Bone marrow (tissue), 2 donors: ENCODE measurements around the gene CD81.

ENCODE experiments used
- DNase-seq, 2 donors: peaks; one replicate each; lab custom pipeline; 2025; lab: John Stamatoyannopoulos, UW

CD81 gene

DNA sequence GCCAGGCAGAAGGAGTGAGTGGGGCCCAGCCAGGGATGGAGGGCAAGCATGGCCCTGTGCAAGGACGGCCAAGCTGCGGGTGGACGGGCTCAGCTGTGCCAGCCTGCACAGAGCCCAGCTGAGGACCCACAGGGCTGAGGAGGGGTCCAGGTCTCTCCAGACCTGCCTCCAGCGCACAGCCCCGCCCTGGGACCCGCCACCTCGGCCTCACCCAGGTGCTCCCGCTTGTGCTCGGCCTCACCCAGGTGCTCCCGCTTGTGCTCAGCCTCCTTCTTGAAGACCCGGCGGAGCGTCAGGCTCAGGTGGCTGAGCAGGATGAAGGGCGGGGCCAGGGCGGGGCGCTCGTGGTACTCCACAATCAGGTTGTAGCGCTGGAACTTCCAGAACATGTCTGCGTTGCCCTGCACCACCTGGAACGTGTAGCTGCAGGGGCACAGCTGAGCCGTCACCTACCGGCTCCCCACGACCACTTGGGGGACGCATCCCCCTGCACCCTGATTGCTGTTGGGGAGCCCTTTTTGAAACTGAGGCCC, 29.8 kb downstream of the CD81 start:
- DNase-seq: no peak

GRCh38 chr11:2408671-2409070, 31.6 kb downstream of the CD81 start:
- no peak for DNase-seq

GRCh38 chr11:2409126-2409525, 32.0 kb downstream of the CD81 start:
- no peak for DNase-seq

- DNase-seq: no peak
Measured at GRCh38 chr11:2409611-2410468, 32.7 kb downstream of the CD81 start.

DNA sequence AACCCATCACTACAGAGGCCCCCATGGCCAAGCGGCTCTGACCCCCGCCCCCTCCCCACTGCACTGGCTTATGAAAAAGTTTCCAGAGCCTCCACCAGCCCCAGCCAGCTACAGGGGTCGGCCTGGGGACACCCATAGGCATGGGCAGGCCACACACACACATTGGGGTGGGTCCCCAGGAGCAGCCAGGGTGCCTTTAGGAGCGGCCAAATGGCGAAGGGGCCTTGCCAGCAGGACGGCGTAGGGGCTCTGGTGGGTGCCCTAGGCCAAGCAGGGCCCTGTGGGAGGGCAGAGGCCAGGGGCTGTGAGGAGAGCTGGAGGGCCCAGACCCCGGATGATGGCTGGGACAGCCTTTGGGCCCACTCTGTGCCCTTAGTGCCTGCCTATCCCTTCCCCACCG, 33.5 kb downstream of the CD81 start:
- DNase-seq: no peak

GRCh38 chr11:2411446-2412305, 34.6 kb downstream of the CD81 start:
- no peak for DNase-seq

- DNase-seq: no peak
Measured at GRCh38 chr11:2412323-2412722, 35.2 kb downstream of the CD81 start.

GRCh38 chr11:2413742-2414579, 36.9 kb downstream of the CD81 start:
- DNase-seq: no peak

DNA sequence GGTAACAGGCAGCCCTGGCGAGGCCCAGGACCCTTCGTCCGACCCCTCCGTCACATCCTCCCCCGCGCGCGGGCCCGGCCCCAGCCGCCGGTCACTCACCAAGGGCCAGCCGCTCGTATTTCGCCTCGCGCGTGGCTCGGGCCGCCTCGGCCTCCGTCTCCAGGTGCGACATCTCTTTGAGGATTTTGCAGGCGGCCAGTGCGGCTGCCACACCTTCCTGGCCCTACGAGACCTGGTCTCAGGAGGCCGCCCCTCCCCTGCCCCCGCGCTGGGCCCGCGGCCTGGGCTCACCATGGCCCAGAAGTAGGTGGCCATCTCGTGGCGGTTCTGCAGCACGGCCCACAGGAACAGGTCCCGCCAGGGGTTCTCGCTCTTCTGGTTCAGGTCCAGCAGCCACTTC, 37.5 kb downstream of the CD81 start:
- no peak for DNase-seq

DNA sequence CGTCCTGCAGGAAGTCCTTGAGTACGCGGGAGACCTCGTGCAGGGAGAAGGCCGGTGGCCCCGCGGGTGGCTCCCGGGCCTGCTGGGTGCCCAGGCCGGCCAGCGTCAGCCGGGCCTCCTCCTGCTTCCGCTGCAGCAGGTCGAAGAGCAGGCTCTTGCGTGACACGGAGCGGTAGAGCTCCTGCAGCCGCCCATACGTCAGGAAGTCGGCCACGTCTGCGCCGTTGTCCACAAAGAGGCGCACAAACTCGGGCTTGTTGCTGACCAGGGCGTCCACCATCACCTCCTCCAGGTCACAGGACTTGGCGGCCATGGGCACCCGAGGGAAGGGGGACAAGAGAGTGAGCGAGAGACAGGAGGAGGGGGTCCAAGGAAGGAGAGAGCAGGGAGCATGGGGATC, 38.1 kb downstream of the CD81 start:
- no peak for DNase-seq

GRCh38 chr11:2415601-2416380, 38.7 kb downstream of the CD81 start:
- DNase-seq: no peak

DNA sequence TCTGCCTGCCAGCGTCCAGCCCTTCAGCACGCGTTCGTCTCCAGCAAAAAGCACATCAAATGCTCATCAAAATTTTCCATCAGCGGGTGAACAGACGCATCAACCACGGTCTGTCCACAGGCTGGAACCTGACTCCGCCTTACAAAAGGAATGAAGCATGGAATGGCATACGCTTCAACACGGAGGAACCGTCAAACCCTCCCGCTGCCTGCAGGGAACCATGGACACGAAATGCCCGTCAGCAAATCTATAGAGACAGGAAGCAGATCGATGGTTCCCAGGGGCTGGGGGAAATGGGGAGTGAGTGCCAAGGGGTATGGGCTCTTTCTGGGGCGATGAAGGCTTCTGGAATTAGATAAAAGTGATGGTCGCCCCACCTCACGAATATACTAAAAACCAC, 39.7 kb downstream of the CD81 start:
- DNase-seq: no peak

DNA sequence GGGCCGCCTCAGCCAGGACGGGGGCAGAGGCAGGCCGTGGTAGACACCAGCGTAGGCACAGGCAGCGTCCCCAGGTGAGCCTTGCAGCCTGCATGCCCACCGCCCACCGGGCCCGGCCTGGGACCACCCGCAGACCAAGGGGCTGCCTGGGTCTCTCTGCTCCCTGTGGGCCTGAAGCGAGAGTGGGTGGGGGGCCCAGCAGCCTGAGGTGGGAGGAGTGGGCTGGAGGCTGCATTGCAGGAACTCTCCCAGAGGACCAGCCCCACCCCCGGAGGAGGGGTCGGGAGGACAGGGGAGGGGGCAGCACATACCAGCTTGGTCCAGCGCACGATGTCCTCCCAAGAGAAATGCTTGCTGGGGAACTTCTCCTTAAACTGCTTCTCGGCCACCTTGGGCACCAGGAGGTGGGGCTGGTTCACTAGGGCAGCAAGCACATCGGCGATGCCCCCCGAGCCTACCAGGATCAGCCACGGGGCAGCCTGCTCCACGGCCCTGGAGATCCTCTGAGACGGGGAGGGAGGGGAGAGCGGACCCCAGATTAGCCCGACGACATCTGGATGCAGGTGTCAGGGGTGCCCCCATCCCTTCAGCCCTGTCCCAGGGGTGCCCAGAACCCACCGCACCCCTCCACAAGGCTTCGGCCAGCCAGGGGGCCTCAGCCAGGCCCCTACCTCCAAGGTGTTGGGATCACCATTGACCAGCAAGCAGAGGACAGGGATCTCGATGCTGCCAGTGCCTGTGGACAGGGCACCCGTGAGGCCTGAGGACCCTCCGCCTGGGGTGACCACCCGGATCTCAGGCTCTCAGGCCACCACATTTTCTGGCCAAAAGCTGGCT, 41.0 kb downstream of the CD81 start:
- DNase-seq: no peak

DNA sequence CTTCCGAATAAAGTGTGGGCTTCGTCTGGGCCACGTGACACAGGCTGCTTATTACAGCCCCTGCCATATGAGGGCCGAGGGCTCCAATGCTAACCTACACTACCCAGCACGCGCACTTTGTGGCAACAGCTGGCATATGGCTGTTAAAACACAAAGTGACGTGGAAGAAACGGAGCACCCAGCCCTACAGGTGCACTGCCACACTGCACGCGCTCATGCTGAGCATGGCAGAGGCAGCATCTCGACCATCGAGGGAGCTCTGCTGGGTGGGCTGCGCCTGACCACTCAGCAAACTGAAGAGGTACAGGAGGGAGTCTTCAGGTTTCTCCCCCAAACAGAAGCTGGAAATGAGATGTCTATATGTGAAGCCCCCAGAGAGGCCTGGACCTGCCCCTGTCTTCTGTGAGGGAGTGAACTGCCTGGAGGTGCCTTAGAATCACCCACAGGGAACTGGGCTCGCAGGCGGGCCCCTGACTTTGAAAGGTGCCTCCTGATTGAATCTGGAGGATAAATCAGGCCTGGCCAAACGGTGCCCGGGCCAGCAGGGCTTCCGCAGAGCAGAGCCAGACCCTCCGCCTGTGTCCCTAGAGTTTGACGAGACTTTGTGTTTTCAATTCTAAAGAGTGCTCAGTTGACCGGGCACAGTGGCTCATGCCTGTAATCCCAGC, 41.7 kb downstream of the CD81 start:
- DNase-seq: no peak

DNA sequence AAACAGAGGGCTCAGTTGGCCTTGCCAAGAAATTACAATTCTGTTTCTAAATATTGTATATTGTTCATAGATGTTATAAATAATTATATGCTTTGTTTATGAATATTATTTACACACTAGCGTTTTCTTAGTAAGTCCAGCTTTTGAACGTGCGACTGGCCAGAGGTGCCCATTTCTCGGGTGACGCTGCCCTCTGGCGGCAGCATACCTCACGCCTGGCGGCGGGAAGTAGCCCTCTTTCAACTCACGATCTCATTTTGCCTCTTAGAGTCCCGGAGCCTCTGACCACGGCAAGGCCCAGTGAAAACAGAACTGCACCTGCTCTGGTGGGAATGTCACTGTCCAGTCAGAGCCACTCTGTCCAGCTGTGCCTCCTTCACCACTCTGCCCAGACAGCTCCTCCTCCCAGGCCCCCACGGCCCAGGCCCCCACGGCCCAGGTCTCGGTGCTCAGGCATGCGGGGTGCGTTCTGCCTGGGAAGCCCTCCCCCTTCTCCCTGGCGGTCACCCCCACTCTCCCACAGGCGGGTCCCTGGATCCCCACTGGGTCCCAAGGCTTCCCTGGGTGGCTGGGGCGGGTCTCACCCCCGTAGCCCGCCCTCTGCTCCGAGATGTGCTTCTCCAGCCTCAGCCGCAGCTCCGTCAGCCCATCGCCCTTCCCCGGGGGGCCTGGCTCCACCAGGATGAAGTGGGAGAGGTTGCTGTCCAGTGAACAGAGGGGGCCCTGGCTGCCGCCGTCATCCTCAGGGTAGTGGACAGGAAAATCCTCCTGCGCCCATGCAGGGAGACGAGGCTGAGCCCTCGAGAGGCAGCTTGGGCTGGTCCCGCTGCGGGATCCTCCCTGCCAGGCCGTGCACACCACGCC, 42.8 kb downstream of the CD81 start:
- DNase-seq: peak; percentile 21 to 23

GRCh38 chr11:2420502-2421225, 43.6 kb downstream of the CD81 start:
- DNase-seq: peak; percentile 40 to 46

GRCh38 chr11:2421226-2421994, 44.3 kb downstream of the CD81 start:
- DNase-seq: no peak
